Measurements from ENCODE around the gene GSTM2. TPM values are rescaled to one million over a fixed set of nuclear protein-coding genes. Genes with fewer than 3 reads are reported as not detected.

Gene GSTM2
- total RNA-seq, 1 donor from 2014 or later = 20.3 TPM

DNA sequence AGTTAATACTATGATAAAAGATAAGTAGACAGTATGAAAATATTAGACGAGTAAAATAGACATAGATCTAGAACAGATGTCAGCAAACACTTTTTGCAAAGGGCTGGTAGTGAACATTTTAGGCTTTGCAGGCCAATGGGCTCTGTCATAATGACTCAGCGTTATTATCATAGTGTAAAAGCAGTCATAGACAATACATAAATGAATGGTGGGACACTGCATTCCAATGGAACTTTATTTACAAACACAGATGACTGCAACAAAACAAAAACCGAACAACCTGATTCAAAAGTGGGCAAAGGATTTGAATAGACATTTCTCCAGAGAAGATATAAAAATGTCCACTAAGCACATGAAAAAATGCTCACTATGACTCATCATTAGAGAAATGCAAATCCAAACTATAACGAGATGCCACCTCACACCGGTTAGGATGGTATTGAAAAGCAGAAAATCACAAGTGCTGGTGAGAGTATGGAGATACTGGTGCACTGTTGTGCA, 51.5 kb downstream of the GSTM2 start:
- Histone ChIP-seq H3K9me3 (no peaks in the 10 kb centered on the region), H3K4me1 (no peaks in the 10 kb centered on the region), H3K27ac (no peak overlapping the region), H3K27me3 (no peaks in the 10 kb centered on the region), H3K4me3 (no peak overlapping the region), H3K36me3 (no peaks in the 10 kb centered on the region)
- intact Hi-C loops (cut with DNase I) = loop anchor here (5.0 kb wide), 1 partner anchor 33 kb away; no protein-coding TSS in a partner anchor
- DNase-seq (ENCODE audit: low spot score in 2 of 2) = no peak
- TF ChIP-seq, protein P1, sequence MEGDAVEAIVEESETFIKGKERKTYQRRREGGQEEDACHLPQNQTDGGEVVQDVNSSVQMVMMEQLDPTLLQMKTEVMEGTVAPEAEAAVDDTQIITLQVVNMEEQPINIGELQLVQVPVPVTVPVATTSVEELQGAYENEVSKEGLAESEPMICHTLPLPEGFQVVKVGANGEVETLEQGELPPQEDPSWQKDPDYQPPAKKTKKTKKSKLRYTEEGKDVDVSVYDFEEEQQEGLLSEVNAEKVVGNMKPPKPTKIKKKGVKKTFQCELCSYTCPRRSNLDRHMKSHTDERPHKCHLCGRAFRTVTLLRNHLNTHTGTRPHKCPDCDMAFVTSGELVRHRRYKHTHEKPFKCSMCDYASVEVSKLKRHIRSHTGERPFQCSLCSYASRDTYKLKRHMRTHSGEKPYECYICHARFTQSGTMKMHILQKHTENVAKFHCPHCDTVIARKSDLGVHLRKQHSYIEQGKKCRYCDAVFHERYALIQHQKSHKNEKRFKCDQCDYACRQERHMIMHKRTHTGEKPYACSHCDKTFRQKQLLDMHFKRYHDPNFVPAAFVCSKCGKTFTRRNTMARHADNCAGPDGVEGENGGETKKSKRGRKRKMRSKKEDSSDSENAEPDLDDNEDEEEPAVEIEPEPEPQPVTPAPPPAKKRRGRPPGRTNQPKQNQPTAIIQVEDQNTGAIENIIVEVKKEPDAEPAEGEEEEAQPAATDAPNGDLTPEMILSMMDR (IDR thresholded peaks at IDR 0.05) = no peak

DNA sequence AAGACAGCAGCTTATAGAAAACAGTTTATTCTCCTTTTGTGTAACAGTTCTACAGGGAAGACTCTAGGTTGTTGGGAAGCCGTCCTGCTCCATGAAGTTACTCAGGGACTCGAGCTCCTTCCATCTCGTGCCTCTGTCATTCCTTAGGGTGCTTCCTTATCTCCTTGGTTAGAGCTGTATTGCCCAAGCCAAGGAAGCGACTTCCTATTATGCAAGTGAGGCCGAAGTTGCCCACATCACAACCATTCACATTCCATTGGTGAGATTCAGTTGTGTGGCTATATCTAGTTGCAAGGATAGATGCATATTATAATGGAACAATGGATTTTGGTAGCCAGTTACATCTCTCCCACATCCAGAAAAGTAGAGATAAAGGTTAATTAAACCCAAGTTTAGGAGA, 53.2 kb downstream of the GSTM2 start:
- TF ChIP-seq, protein P1 (IDR thresholded peaks at IDR 0.05) = no peak
- DNase-seq (ENCODE audit: low spot score in 2 of 2) = no peak
- Histone ChIP-seq H3K36me3 (no peaks in the 10 kb centered on the region), H3K27ac (no peak overlapping the region), H3K27me3 (no peaks in the 10 kb centered on the region), H3K9me3 (no peaks in the 10 kb centered on the region), H3K4me1 (no peaks in the 10 kb centered on the region), H3K4me3 (no peak overlapping the region)
- intact Hi-C loops (cut with DNase I) = no loop called here

DNA sequence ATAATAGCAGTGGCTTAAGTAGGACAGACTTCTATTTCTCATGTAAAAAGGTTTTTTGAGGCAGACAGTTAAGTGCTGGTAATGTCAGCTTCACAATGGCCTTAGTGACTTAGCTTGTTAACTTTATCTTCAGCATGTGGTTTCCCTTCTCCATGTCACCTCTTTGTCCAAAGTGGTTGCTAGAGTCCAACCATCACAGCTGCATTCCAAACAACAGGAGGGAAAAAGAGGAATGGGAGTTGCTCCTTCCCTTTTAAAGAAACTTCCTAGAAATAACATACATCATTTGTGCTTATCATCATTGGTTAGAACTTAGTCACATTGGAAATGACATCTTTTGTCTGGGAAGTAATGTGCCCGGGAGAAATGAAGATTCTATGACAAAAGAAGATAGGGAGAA, 54.1 kb downstream of the GSTM2 start:
- no peak overlapping the region for H3K4me3 ChIP-seq
- TF ChIP-seq, protein P1 (IDR thresholded peaks at IDR 0.05) = no peak
- no peaks in the 10 kb centered on the region for H3K27me3 ChIP-seq
- DNase-seq (ENCODE audit: low spot score in 2 of 2) = no peak
- intact Hi-C loops (cut with DNase I) = no loop called here
- no peaks in the 10 kb centered on the region for H3K36me3 ChIP-seq
- H3K9me3 ChIP-seq = no peaks in the 10 kb centered on the region
- no peak overlapping the region for H3K27ac ChIP-seq
- H3K4me1 ChIP-seq = no peaks in the 10 kb centered on the region

DNA sequence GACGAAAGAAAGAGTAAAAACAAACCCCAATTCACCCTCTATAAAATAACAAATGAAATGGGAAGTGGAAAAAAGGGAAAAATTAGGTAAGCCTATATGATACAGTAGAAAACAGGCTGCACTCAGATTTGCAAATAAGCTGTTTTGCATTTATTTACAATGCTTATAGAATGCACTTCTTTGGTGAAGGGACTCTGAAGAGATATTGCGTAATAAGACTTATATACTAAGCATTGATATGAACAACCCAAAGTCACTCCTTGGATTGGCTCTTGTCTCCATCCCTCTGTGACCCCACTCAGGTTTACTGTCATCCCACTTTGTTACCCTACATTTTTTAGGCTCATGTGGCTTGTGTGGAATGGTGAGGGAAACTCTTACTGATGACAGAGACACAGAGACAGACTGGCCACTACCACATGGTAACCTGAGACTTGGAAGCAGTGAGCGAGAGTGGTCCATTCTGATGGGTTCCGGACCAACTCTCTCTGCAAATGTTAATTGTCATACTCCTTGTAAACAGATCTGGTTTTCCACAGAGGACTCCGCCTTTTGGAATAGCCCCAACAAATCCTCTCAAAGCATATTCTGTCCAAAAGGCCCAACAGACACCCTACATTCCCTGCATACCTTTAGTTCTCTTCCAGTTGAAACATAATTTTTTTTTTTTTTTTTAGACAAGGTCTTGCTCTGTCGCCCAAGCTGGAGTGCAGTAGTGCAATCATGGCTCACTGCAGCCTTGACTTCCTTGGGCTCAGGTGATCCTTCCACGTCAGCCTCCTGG, 55.2 kb downstream of the GSTM2 start:
- intact Hi-C loops (cut with DNase I) = no loop called here
- H3K27me3 ChIP-seq = no peaks in the 10 kb centered on the region
- peak in 1 of 2 donors; percentile 2 for DNase-seq (ENCODE audit: low spot score in 2 of 2)
- no peaks in the 10 kb centered on the region for H3K9me3 ChIP-seq
- H3K27ac ChIP-seq = no peak overlapping the region
- H3K36me3 ChIP-seq = no peaks in the 10 kb centered on the region
- TF ChIP-seq, protein P1 (IDR thresholded peaks at IDR 0.05) = no peak
- H3K4me3 ChIP-seq = no peak overlapping the region
- no peaks in the 10 kb centered on the region for H3K4me1 ChIP-seq

Other genes with a start within 250 kb of the GSTM2 start
- gene PSMA5, start 241.6 kb upstream of the GSTM2 start, total RNA-seq = 2.6 TPM
- gene SYPL2, start 201.5 kb upstream of the GSTM2 start, total RNA-seq = 8.1 TPM
- 5.9 TPM for gene ATXN7L2, start 184.2 kb upstream of the GSTM2 start, total RNA-seq
- gene CYB561D1, start 174.0 kb upstream of the GSTM2 start, total RNA-seq = 26.8 TPM
- 4.7 TPM for gene AMIGO1, start 158.3 kb upstream of the GSTM2 start, total RNA-seq
- gene GPR61, start 128.2 kb upstream of the GSTM2 start, total RNA-seq = not detected
- gene GNAI3, start 119.4 kb upstream of the GSTM2 start, total RNA-seq = 2.8 TPM
- not detected for gene GNAT2, start 48.4 kb upstream of the GSTM2 start, total RNA-seq
- 74.2 TPM for gene AMPD2, start 48.2 kb upstream of the GSTM2 start, total RNA-seq
- gene GSTM4, start 12.0 kb upstream of the GSTM2 start, total RNA-seq = 27.8 TPM
- gene GSTM1, start 19.8 kb downstream of the GSTM2 start, total RNA-seq = 89.4 TPM
- 23.3 TPM for gene GSTM5, start 44.2 kb downstream of the GSTM2 start, total RNA-seq
- 59.2 TPM for gene GSTM3, start 73.0 kb downstream of the GSTM2 start, total RNA-seq
- gene EPS8L3, start 95.9 kb downstream of the GSTM2 start, total RNA-seq = not detected
- 140 TPM for gene CSF1, start 242.8 kb downstream of the GSTM2 start, total RNA-seq

Measured in ascending aorta (tissue), 2 donors.